HCEC 1CT (cell line): ENCODE data around the gene PTPRK.

Source experiments
- DNase-seq: peaks from one replicate; pipeline ENCODE4 v3.0.0-alpha.2; 2017

The PTPRK gene

DNA sequence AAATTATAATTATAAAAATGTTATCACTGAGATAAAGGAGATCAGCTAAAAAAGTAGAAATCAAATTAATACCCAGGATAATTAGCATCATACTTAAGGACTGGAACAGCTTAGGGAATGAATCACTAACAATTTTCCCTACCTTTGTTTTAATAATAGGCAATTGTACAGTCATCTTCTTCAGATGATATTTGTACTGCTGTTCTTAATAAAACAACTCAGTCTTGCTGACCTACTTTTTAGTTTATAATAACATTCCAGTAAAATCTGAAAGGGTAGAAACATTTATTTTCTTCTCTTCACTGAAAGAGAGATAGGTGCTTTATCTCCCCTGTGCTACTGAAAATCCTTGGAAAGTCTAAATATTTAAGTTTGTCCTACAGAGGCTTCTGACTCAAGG, 348.3 kb downstream of the PTPRK start:
- DNase-seq, result no peak

DNA sequence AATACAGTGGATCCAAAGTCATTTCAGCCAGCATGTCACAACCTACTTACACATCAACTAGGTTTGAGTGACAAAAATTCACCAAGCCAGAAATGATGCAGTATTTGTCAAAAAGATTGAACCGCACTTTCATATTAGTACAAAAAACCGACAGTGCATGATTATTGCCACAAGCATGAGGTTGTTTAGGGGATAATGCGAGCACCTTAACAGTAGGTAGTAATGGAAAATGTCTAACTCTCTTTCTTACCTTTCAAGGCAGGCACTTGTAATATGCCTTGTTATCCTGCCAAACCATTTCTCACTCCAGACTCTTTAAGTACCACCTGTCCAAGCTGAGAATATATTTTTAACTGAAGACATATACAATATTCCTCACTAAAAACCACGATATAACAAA, 349.2 kb downstream of the PTPRK start:
- DNase-seq, result no peak

DNA sequence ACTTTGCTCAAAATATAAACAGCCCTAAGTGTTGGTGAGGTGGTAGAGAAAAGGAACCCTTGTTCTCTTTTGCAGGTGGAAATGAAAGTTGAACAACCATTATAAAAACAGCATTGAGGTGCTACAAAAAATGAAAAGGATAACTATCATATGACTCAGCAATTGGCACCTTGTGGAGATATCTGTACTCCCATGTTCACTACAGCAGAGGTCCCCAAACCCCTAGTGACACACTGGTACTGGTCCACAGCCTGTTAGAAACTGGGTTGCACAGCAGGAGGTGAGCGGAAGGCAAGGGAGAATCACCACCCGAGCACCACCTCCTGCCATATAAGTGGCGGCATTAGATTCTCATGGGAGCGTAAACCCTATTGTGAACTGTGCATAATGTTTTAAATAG, 352.2 kb downstream of the PTPRK start:
- DNase-seq, result no peak

DNA sequence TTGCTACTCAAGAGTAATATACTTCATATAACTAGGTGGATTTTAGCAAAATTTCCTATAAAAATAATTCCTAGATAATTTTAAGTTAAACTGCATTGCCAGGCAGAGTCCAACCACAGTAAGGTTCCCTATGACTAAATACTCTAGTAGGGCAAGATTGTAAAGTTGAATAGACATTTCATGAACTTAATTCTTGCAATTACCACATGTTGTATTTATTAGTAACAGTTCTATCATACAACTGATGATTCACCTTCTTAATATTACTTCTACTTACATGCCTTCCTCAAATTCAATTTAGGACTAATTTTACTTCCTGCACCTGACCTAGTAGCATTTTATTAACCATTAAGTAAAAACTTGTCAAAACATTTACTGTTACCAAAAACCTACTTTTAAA, 352.8 kb downstream of the PTPRK start:
- no peak for DNase-seq

DNA sequence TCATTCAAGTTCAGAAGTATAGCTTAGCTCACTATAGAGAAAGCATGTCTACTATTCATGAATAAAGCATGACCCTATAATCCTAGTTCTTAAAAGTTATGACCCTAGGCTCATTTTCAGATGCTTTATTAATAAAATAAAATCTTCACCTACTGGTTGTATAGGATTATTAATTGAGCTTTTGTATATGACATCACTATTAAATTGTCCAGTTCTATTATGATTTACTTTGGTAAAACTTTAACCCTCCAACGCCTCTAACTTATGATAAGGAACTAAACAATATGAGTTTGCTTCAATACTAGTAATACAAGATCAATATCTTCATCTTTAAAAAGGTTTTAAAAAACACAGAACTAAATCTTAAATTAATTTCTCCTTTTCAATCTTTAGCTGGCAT, 356.1 kb downstream of the PTPRK start:
- DNase-seq, result no peak

DNA sequence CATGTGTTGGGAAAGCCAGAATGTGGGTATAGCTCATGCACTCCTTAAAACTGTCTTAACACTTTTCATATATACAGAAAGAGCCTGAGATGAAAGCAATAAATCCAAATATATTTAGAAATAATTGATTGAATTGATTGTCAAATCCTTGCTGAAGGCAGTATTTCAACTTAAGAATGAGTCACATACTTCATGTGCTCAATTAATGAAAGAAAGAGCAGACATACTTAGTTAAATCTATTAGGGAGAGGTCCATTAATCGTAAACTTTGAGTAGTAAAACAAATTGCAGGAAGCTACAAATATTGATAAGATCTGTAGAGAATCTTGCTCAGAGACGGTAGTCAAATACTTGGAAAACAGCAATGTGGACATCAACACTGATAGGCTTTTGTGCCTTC, 358.0 kb downstream of the PTPRK start:
- DNase-seq, result no peak

DNA sequence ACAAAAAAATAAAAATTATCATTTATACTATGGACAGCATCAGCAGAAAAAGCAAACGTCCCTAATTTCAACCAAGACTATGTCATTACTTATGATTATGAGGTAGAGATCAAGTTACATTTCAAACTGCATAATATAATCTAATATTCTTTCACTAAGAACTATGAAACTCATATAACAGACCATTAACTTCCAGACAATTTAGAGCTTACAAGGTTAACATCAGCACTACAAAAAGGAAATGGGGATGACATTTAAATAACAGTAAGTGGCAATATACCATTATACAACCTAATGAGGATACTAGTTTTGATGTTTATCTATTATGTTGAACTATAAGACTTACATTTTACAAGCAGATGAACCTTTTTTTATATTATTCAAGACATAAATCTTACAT, 358.6 kb downstream of the PTPRK start:
- no peak for DNase-seq

DNA sequence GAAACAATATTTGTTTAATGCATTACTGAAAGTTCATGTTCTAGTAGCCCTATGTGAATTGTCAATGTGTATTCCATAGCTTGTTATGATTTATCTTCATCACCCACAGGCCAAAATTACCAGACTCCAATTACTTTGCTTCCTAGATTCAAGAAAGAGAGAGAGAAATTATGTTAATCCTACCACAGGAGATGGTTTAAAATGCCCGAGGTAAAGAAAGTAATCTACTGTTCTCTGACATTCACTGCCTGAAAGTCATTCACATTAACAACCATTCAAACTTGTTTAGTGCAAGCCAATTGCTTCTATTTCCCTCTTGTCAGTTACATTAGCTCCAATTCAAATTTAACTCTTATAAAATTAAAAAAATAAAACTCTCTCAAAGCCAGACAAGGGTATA, 359.1 kb downstream of the PTPRK start:
- no peak for DNase-seq

DNA sequence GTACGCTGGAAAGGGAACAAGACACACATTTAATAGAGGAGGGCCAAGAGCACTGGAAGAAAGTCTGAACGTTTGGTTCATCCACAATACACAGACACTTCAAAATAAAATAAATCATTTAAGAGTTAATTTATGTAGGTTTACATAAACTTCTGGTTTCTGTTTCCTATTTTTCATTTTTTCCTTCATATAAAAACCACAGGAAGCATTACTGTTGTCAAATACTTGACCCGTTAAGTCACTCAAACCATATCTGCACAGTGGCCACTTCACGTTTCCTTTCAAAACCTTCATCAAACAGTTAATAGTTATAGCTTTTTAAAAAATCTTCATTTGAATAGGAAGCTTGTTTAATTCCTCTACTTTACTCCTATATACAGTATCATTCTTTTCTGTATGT, 361.9 kb downstream of the PTPRK start:
- DNase-seq, result peak; percentile 75

DNA sequence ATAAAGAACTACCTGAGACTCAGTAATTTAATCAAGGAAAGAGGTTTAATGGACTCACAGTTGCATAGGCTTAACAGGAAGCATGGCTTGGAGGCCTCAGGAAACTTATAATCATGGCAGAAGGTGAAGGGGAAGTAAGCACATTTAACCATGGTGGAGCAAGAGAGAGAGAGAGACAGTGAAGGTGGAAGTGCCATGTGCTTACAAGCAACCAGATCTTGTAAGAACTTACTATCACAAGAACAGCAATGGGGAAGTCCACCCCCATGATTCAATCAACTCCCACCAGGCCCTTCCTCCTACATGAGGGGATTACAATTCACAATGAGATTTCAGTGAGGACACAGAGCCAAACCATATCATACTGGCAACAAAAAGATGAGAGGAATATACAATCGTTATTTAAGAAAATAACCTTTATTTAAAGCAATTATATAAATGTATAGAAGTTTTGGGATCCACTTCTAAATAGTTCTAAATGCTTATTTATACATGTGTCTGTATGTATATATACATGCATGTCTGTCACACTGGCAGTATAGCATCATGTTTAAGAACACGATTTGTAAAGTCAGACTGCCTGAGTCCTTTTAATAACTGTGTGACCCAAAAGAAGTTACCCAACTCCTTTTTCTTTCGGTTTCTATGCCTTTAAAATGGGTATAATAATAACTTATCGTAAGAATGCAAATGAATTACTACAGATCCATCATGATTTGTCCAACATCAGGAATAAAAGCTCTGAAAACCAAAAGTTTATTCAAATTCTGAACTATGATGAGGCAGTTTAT, 363.9 kb downstream of the PTPRK start:
- DNase-seq, result no peak

DNA sequence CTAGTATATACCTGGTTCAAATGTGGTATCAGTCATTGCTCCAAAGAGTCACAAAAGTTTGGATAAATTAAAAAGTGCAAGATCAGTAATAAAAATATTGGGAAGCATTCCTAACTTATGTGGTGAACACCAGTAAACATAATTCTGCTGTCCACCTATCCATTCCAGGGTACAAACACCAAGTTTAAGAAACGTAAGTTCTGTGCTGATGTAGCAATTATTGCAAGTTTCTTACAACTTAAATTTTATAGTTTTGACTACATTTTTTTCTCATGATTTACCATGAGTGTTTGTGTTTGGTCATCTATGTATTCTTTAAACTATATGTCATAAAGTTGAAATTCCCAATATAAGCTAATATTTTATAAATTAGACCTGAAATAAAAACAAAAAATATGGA, 364.6 kb downstream of the PTPRK start:
- DNase-seq, result no peak

DNA sequence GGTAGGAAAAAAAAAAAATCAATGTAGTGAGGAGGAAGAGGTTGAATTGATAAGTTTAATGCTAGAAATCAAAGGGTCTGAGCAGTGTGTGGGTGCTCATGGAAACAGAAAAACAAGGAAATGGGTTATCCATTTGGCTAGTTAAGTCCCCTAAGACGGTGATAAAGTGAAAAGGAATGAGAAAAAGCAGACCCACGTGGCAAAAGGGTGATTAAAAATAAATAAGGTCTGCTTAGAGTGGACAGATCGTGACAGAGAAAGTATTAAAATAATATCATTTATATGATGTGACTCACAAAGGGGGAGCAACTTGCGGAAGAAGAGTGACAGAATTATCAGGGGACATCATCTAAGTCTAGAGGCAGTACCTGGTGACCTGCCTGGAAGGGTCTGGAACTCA, 367.8 kb downstream of the PTPRK start:
- DNase-seq, result no peak

DNA sequence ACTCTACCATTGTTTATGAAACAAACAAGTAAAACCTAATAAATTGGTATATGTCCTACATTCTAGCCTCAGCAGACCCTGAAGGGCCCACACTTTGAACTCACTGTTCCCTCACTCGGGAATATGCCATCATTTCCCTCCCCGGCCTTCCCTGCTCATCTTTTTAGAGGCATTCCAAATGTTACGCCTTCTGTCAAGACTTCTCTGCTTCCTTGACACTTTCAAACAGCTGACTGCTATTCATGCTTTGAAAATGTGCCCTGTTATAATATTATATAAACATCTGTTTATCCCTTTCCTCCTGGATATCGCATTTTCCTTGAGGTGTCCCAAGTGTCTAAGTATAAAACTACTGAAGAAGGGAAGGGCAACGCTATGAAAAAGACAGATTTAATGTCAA, 370.0 kb downstream of the PTPRK start:
- DNase-seq, result no peak

DNA sequence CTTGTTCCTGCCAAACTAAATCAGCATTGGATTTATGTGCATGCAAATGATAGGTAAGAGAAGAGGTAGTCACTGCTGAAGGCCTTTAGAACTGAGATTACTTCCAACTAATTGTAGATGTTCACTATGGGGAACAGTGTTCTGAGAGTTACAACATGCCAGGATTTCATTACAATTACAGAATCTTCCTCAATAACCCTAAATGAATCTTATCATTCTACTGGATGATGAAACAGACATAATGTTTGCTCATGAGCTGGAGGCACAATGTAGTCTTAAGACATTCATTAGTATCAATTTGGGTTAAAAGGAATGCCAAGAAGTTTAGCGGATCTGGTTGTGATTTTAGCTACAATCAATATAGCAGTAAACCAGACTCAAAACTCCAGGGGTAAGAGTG, 370.6 kb downstream of the PTPRK start:
- no peak for DNase-seq

DNA sequence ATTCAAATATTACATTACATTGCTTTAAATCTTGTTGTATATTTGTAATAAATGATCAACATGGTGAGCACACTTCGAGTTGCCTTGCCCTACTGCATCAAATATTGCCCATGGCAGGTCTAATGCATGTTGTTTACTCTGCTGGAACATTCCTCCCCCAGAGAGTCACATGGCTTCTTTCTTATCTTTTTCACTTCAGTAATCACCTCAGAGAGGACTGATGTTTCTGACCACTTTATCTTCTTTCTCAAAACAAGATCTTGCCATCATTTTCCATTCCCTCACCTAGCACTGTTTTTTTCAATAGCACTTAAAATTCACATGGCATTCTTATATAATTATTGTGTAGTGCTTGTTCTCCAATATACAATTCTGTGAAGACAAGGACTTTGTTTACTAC, 376.1 kb downstream of the PTPRK start:
- DNase-seq, result no peak

DNA sequence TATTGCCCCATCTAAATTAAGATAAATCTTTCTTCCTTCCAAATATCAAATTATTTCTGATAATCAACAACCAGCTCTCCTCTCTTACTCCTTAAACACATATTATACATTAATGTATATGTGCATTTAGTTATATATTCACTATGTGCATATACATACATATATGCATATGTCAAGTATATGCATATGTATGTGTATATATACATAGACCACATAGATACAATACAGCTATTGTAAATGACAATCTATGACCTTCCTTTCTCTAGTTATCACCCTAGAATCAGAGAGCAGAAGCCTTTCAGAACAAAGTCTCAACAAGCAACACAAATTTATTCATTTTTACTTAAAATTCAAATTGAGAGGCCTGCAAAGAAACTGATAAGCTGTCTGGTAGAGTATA, 378.5 kb downstream of the PTPRK start:
- DNase-seq, result no peak

DNA sequence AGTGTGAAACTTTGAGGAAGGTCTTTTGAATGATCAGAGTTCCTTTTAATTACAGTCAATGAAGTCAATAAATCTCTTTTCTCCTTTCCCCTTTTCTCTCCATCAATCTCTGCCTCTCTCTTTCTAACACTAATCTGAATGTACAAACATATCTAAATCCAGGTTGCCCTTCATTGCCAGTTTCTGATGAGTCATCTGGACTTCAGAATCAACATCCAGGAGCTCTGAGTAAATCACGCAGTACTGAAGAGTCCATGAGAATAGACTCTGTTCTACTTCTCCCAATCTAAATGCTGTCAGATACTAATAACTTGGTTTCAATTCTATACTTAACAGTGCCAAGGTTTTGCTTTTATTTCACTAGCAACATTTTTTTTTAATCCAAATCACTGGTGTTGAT, 380.9 kb downstream of the PTPRK start:
- DNase-seq, result peak; percentile 45

DNA sequence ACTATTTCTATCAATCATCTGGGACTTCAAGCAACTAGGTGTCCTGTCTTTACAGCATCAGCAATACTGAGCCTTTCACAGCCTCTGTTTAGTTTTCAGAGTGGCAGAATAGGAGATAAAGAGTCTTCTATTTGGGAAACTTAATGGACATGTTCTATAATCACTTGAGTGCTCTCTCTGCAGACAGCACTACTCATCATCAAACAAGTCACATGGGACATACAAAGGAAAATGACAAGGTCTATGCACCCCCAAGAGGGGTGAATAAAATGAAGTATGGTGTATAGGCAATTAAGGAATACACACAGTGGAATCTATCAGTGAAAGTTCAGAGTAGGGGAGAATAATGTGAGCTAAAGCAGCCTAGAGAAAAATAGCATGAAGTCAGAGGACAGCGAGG, 381.7 kb downstream of the PTPRK start:
- no peak for DNase-seq

DNA sequence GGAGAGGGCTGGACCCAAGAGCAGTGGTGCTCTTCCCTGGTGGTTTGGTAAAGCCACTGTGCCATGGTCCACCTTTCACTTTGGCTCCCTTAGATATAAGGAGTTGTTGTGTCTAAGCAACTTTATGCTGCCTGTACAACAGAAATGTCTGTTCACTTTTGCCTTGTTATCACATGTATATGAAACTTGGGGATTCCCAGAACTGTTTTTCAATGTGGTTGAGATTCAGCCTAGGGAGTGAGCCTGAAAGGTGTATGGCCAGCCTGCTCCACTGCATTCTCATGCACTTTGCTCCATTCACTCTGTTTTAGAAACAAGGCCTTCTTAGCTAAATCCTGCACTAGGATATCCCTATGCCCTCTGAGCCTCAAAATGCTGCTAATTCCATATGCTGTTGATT, 385.1 kb downstream of the PTPRK start:
- no peak for DNase-seq

DNA sequence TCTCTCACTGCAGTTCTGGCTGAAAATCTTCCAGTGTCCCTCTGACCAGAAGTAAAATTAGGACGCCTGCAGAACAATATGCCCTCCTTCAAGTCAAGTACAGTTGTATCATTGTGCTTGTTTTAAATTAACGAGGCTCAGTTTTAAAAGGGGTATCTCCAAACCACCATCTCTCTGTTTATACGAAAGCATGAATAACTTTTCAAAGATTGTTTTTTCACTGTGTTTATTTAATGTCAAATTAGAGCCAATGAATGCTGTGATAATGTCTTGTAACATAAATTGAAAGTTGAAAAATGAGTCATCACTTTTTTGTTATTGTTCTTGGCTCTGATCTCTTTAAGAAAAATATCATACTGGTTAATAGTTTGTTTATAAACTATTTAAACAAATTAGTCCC, 388.8 kb downstream of the PTPRK start:
- DNase-seq, result peak; percentile 49

DNA sequence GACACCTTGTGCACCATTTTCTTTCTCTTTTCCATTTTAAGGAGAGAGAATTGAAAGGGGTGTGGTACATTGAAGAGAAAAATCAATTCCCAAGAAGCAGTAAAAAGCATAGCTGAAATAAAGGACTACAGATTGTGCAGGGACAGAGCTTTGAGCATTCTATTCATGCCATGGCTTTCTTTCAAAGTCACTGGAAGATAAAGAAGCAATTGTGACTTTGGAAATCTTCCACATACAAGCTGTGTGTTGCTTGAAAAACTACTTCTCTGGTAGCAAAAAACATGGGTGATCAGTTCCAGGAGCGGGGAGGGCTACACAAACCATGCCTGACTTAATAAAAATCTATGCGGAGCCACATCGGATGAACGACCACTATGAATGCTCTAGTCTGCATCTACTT, 389.4 kb downstream of the PTPRK start:
- DNase-seq, result no peak

DNA sequence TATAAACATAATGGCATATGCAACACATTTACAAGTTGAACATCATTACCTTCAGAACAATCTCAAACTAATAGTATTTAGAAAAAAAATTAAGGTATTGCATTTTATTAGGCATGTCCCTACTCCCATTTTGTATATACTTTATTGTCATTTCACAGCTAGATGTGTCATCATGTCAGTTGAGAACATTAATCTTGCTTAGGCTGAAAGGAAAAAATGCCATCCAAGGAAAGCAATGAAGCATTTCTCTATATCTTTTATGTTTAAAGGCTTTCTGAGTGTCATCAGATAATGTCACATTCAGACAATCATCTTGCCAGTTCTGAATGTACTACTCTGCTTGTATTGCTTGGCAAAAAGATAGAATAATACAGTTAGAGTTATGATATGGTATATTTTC, 390.7 kb downstream of the PTPRK start:
- no peak for DNase-seq

DNA sequence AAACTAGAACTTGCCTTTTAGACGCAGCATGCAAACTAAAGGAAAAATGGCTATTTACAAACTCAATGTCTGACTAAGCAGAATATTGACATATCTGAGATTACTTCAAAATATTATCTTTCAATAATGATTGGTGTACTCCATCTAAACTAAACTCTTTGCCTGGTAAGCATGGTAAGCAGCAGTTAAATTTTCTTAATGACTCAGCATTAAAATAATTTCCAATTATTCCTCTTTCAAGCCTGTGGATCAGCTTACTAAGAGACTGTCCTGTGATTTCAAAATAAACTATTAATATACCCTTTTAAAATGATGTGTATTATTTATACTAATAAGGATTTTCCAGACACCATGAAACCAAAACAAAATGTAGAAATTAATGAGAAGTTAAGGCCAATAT, 392.7 kb downstream of the PTPRK start:
- DNase-seq, result no peak

DNA sequence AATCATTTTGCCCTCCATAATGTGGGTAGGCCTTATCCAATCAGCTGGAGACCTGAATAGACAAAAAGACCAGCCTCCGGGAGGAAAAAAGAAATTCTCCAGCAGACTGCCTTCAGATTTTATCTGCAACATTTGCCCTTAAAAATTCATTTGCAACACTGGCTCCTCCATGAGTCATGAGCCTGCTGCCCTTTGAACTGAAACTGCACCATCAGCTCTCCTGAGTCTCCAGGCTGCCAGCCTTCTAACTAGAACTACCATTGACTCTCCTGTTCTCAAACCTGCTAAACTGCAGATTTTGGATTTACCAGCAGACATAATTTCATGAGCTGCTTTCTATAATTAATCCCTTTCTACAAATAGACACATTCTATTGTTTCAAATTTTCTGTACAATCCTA, 395.7 kb downstream of the PTPRK start:
- DNase-seq, result peak; percentile 48

DNA sequence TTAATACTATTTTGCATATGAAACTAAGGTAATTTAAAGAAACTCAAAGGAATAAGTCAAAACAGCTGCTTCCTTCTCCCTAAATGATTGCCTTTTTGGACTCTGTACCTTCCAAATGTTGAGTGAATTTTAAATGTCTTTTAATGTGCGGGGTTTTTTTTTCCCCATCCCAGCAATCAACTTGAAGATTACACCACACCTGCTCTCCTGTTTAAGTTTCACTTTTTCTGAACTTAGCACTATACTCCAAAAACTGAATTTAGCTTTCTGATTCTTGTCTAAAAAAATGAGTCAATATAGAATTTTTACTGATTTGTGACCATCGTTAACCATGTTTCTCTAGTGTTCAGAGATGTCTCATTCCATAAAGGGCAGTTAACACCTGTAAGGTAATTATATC, 398.8 kb downstream of the PTPRK start:
- DNase-seq, result no peak

DNA sequence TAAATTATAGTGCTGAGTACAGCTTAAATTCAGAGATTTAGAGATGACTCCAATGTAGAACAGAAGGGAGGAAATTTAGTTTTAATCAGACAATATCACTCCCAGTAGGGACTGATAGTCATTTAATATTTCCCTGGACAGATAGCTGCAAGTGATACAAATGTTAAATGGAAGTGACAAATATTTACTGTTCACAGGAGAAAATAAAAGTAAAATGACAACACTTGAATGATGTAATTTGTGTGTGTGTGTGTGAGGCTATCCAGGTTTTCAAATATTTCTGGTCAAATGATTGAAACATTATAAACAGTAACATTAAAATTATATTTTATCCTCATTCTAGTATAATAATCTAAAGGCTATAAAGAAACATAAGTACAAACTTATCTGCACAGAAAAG, 399.2 kb downstream of the PTPRK start:
- no peak for DNase-seq
